Activated T-helper 2 cell treated with anti-CD3 and anti-CD28 coated beads, Interferon-gamma antibody, Interleukin-2, Interleukin-4, amounts not matched to agents 10 μg/mL and 5 μg/mL and 100 μg/mL, durations not matched to agents 14 hours and 24 hours and 36 hours (primary cell): ENCODE data around the gene LRRC8D. TPM values are rescaled to one million over a fixed set of nuclear protein-coding genes. Genes with fewer than 3 reads are reported as not detected.

Experiments used
- DNase-seq: peaks from one replicate; pipeline ENCODE4 v3.0.0; 2021; ENCODE audit warnings: low spot score
- H3K27ac Mint-ChIP-seq: one replicate; pipeline ENCODE4 v1.8.0; 2021; ENCODE audit warnings: mixed read lengths
- H3K27me3 Mint-ChIP-seq: one replicate; pipeline ENCODE4 v1.8.0; 2021; ENCODE audit warnings: low read depth, mixed read lengths
- H3K36me3 Mint-ChIP-seq: one replicate; pipeline ENCODE4 v1.8.0; 2021; ENCODE audit warnings: low read depth, mixed read lengths
- H3K4me1 Mint-ChIP-seq: one replicate; pipeline ENCODE4 v1.8.0; 2021; ENCODE audit warnings: low read depth, mixed read lengths
- H3K4me3 Mint-ChIP-seq: one replicate; pipeline ENCODE4 v1.8.0; 2021; ENCODE audit warnings: low read depth, mild to moderate bottlenecking, moderate library complexity, mixed read lengths
- H3K9me3 Mint-ChIP-seq: one replicate; pipeline ENCODE4 v1.8.0; 2021; ENCODE audit warnings: mixed read lengths
- intact Hi-C: fragments of 100-400 bp; cut with micrococcal nuclease; formaldehyde crosslinking; loops from one replicate; pipeline ENCODE4 v1.15.1; 2023
- total RNA-seq: library from RNA; stranded (reverse); gene quantifications from 2 replicates; pipeline ENCODE4 v1.2.3, GENCODE V29; 2022

LRRC8D gene
- total RNA-seq, 1 donor from 2014 or later = 28.6 TPM

- H3K4me3 Mint-ChIP-seq = no peak overlapping the region
- H3K27me3 Mint-ChIP-seq = no peaks in the 10 kb centered on the region
- no peaks in the 10 kb centered on the region for H3K4me1 Mint-ChIP-seq
- intact Hi-C loops = no loop called here
- DNase-seq = no peak
- no peak overlapping the region for H3K27ac Mint-ChIP-seq
- peaks cover 11% of the 10 kb centered on the region for H3K36me3 Mint-ChIP-seq
- H3K9me3 Mint-ChIP-seq = no peaks in the 10 kb centered on the region
Measured at GRCh38 chr1:89898695-89899470, 78.1 kb downstream of the LRRC8D start.

GRCh38 chr1:89900323-89900722, 79.5 kb downstream of the LRRC8D start:
- H3K4me3 Mint-ChIP-seq = no peak overlapping the region
- H3K4me1 Mint-ChIP-seq = peaks cover 3% of the 10 kb centered on the region
- intact Hi-C loops = no loop called here
- peaks cover 12% of the 10 kb centered on the region for H3K36me3 Mint-ChIP-seq
- DNase-seq = no peak
- no peak overlapping the region for H3K27ac Mint-ChIP-seq
- H3K9me3 Mint-ChIP-seq = no peaks in the 10 kb centered on the region
- H3K27me3 Mint-ChIP-seq = no peaks in the 10 kb centered on the region

- H3K27ac Mint-ChIP-seq = no peak overlapping the region
- H3K4me3 Mint-ChIP-seq = no peak overlapping the region
- intact Hi-C loops = no loop called here
Measured at GRCh38 chr1:89900791-89901708, 80.2 kb downstream of the LRRC8D start.

GRCh38 chr1:89901957-89902669, 81.3 kb downstream of the LRRC8D start:
- H3K9me3 Mint-ChIP-seq = no peaks in the 10 kb centered on the region
- H3K36me3 Mint-ChIP-seq = peaks cover 15% of the 10 kb centered on the region
- H3K4me1 Mint-ChIP-seq = peaks cover 18% of the 10 kb centered on the region
- no peak overlapping the region for H3K27ac Mint-ChIP-seq
- intact Hi-C loops = no loop called here
- H3K27me3 Mint-ChIP-seq = no peaks in the 10 kb centered on the region
- no peak overlapping the region for H3K4me3 Mint-ChIP-seq
- no peak for DNase-seq

More at GRCh38 chr1:89900791-89901708, 80.2 kb downstream of the LRRC8D start:
- no peak for DNase-seq
- Mint-ChIP-seq H3K36me3 (peaks cover 15% of the 10 kb centered on the region), H3K9me3 (no peaks in the 10 kb centered on the region), H3K4me1 (peaks cover 8% of the 10 kb centered on the region), H3K27me3 (no peaks in the 10 kb centered on the region)

GRCh38 chr1:89903550-89903949, 82.7 kb downstream of the LRRC8D start:
- no peaks in the 10 kb centered on the region for H3K9me3 Mint-ChIP-seq
- intact Hi-C loops = no loop called here
- peaks cover 12% of the 10 kb centered on the region for H3K36me3 Mint-ChIP-seq
- H3K27ac Mint-ChIP-seq = no peak overlapping the region
- H3K4me3 Mint-ChIP-seq = no peak overlapping the region
- no peaks in the 10 kb centered on the region for H3K27me3 Mint-ChIP-seq
- H3K4me1 Mint-ChIP-seq = peaks cover 31% of the 10 kb centered on the region
- no peak for DNase-seq

- H3K27me3 Mint-ChIP-seq = no peaks in the 10 kb centered on the region
- H3K4me1 Mint-ChIP-seq = peaks cover 39% of the 10 kb centered on the region
- H3K9me3 Mint-ChIP-seq = no peaks in the 10 kb centered on the region
- peaks cover 16% of the 10 kb centered on the region for H3K36me3 Mint-ChIP-seq
- H3K27ac Mint-ChIP-seq = no peak overlapping the region
- no peak for DNase-seq
- H3K4me3 Mint-ChIP-seq = no peak overlapping the region
- intact Hi-C loops = no loop called here
Measured at GRCh38 chr1:89904219-89904980, 83.6 kb downstream of the LRRC8D start.

GRCh38 chr1:89905395-89906058, 84.7 kb downstream of the LRRC8D start:
- Mint-ChIP-seq H3K9me3 (no peaks in the 10 kb centered on the region), H3K36me3 (peaks cover 17% of the 10 kb centered on the region), H3K4me1 (peaks cover 39% of the 10 kb centered on the region), H3K27ac (peak overlapping the region; percentile 57), H3K4me3 (no peak overlapping the region), H3K27me3 (no peaks in the 10 kb centered on the region)
- intact Hi-C loops = loop anchor here (2.0 to 5.0 kb wide), 2 partner anchors 47 to 63 kb away; no protein-coding TSS in a partner anchor
- DNase-seq = no peak

- H3K27ac Mint-ChIP-seq = peak overlapping the region; percentile 69
- no peak overlapping the region for H3K4me3 Mint-ChIP-seq
- peaks cover 39% of the 10 kb centered on the region for H3K4me1 Mint-ChIP-seq
- intact Hi-C loops = loop anchor here (2.0 to 5.0 kb wide), 2 partner anchors 46 to 63 kb away; no protein-coding TSS in a partner anchor
- DNase-seq = no peak
- H3K36me3 Mint-ChIP-seq = peaks cover 21% of the 10 kb centered on the region
- no peaks in the 10 kb centered on the region for H3K27me3 Mint-ChIP-seq
- no peaks in the 10 kb centered on the region for H3K9me3 Mint-ChIP-seq
Measured at GRCh38 chr1:89906088-89906487, 85.3 kb downstream of the LRRC8D start.

- H3K36me3 Mint-ChIP-seq = peaks cover 25% of the 10 kb centered on the region
- H3K27ac Mint-ChIP-seq = peak overlapping the region; percentile 34
- intact Hi-C loops = loop anchor here (2.0 to 5.0 kb wide), 3 partner anchors 45 to 65 kb away; no protein-coding TSS in a partner anchor
- no peaks in the 10 kb centered on the region for H3K9me3 Mint-ChIP-seq
- peaks cover 41% of the 10 kb centered on the region for H3K4me1 Mint-ChIP-seq
- no peak for DNase-seq
- H3K27me3 Mint-ChIP-seq = no peaks in the 10 kb centered on the region
- no peak overlapping the region for H3K4me3 Mint-ChIP-seq
Measured at GRCh38 chr1:89907727-89908212, 86.9 kb downstream of the LRRC8D start.

- H3K36me3 Mint-ChIP-seq = peaks cover 27% of the 10 kb centered on the region
- no peaks in the 10 kb centered on the region for H3K9me3 Mint-ChIP-seq
- H3K4me1 Mint-ChIP-seq = peaks cover 46% of the 10 kb centered on the region
- no peaks in the 10 kb centered on the region for H3K27me3 Mint-ChIP-seq
- no peak overlapping the region for H3K4me3 Mint-ChIP-seq
- peak overlapping the region; percentile 34 for H3K27ac Mint-ChIP-seq
- DNase-seq = no peak
- intact Hi-C loops = loop anchor here (2.0 to 5.0 kb wide), 2 partner anchors 44 to 53 kb away; no protein-coding TSS in a partner anchor
Measured at GRCh38 chr1:89908273-89908671, 87.4 kb downstream of the LRRC8D start.

GRCh38 chr1:89908672-89909436, 88.0 kb downstream of the LRRC8D start:
- no peak for DNase-seq
- Mint-ChIP-seq H3K9me3 (no peaks in the 10 kb centered on the region), H3K36me3 (peaks cover 32% of the 10 kb centered on the region), H3K4me3 (no peak overlapping the region), H3K27ac (peak overlapping the region; percentile 34), H3K27me3 (no peaks in the 10 kb centered on the region), H3K4me1 (peaks cover 49% of the 10 kb centered on the region)
- intact Hi-C loops = loop anchor here (2.0 to 5.0 kb wide), 2 partner anchors 43 to 54 kb away; no protein-coding TSS in a partner anchor
